Activated T-cell treated with anti-CD3 and anti-CD28 coated beads for 24 hours (primary cell): ENCODE results near the gene THSD7B.

ENCODE experiments used
- DNase-seq: peaks from one replicate; pipeline ENCODE4 v3.0.0-alpha.2; 2020; ENCODE audit warnings: low read depth

THSD7B gene

GRCh38 chr2:137380610-137381009 is 615.3 kb downstream of the THSD7B start:
- no peak for DNase-seq

- DNase-seq = no peak
Measured at GRCh38 chr2:137381731-137382130, 616.4 kb downstream of the THSD7B start.

- DNase-seq = no peak
Measured at GRCh38 chr2:137383391-137383790, 618.0 kb downstream of the THSD7B start.

- no peak for DNase-seq
Measured at GRCh38 chr2:137387044-137387443, 621.7 kb downstream of the THSD7B start.

GRCh38 chr2:137405496-137405895 is 640.2 kb downstream of the THSD7B start:
- no peak for DNase-seq

GRCh38 chr2:137411585-137411984 is 646.2 kb downstream of the THSD7B start:
- DNase-seq = no peak

GRCh38 chr2:137420744-137421143 is 655.4 kb downstream of the THSD7B start:
- no peak for DNase-seq

GRCh38 chr2:137435162-137435561 is 669.8 kb downstream of the THSD7B start:
- DNase-seq = no peak

GRCh38 chr2:137437386-137437785 is 672.0 kb downstream of the THSD7B start:
- no peak for DNase-seq

- no peak for DNase-seq
Measured at GRCh38 chr2:137444970-137445369, 679.6 kb downstream of the THSD7B start.

- no peak for DNase-seq
Measured at GRCh38 chr2:137449454-137449853, 684.1 kb downstream of the THSD7B start.

- no peak for DNase-seq
Measured at GRCh38 chr2:137454886-137455285, 689.5 kb downstream of the THSD7B start.

GRCh38 chr2:137467246-137467862 is 702.0 kb downstream of the THSD7B start:
- no peak for DNase-seq

GRCh38 chr2:137493261-137493660 is 727.9 kb downstream of the THSD7B start:
- DNase-seq = no peak

- DNase-seq = no peak
Measured at GRCh38 chr2:137500599-137500998, 735.3 kb downstream of the THSD7B start.

GRCh38 chr2:137507237-137507636 is 741.9 kb downstream of the THSD7B start:
- no peak for DNase-seq

- no peak for DNase-seq
Measured at GRCh38 chr2:137508739-137509384, 743.5 kb downstream of the THSD7B start.

GRCh38 chr2:137511526-137511925 is 746.2 kb downstream of the THSD7B start:
- no peak for DNase-seq

GRCh38 chr2:137521653-137522619 is 756.6 kb downstream of the THSD7B start:
- DNase-seq = no peak

GRCh38 chr2:137522620-137523011 is 757.3 kb downstream of the THSD7B start:
- DNase-seq = no peak

GRCh38 chr2:137523931-137524330 is 758.6 kb downstream of the THSD7B start:
- no peak for DNase-seq

- DNase-seq = no peak
Measured at GRCh38 chr2:137525132-137525531, 759.8 kb downstream of the THSD7B start.

- DNase-seq = no peak
Measured at GRCh38 chr2:137525641-137526190, 760.4 kb downstream of the THSD7B start.
